Mesenteric fat pad (tissue), 1 donor: ENCODE data around the gene RAB39A. TPM values are rescaled to one million over a fixed set of nuclear protein-coding genes. Genes with fewer than 3 reads are reported as not detected.

Experiments used
- DNase-seq: peaks from one replicate; pipeline ENCODE4 v3.0.0-alpha.2; 2020; ENCODE audit warnings: low spot score
- total RNA-seq: library from RNA; stranded (reverse); fragmentation: NEBNext Ultra II Directional; extraction: Animal tissue kit (Norgen Biotek cat#: 25700); gene quantifications from one replicate; pipeline ENCODE4 v1.2.1, GENCODE V29; 2021
- donor health status: DM: yes; HTN: yes; CAD: no.

RAB39A gene
- total RNA-seq, 1 donor from 2014 or later, result 4.0 TPM

GRCh38 chr11:107961480-107961879 is 33.2 kb downstream of the RAB39A start:
- no peak for DNase-seq

DNA sequence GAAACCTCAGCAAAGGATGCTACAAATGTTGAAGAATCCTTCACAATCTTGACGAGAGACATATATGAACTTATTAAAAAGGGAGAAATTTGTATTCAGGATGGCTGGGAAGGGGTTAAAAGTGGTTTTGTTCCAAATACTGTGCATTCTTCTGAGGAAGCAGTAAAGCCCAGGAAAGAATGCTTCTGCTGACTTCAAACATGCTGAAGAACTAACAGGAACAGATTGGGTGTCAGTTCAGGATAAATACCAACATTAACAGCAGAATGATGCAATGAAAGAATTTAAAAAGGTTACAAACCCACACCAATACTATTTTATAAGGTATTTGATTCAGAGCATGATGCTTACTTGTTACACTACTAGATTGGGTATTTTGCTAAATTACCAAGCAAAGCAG is 33.9 kb downstream of the RAB39A start:
- no peak for DNase-seq

DNA sequence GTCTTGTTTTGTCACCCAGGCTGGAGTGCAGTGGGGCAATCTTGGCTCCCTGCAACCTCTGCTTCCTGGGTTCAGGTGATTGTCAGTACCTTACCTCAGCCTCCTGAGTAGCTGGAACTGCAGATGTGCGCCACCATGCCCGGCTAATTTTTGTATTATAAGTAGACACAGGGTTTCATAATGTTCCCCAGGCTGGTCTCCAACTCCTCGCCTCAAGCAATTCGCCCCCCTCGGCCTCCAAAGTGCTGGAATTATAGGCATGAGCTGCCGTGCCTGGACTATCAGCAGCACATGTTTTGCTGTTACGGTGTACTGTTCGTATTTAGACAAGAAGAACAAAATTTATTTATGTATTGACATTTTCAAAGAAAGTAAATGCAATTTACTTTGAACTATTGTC is 34.8 kb downstream of the RAB39A start:
- no peak for DNase-seq

DNA sequence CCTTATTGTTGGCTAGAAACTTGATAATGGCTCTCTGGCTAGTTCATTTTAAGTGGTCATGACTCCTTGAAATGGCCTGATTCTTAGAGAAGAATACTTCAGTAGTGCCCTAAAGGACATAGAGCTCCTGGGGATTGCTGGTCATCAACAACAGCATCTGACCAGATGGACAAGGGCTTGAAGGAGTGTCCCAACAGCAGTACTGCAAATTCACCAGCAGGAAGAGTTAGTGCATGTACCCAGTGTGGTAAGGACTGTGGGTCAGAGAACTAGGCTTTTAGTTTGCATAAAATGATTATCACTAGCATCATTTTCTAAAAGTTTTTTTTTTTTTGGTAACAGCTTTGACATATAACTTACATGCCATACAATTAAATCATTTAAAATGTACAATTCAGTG is 41.0 kb downstream of the RAB39A start:
- DNase-seq, result no peak

DNA sequence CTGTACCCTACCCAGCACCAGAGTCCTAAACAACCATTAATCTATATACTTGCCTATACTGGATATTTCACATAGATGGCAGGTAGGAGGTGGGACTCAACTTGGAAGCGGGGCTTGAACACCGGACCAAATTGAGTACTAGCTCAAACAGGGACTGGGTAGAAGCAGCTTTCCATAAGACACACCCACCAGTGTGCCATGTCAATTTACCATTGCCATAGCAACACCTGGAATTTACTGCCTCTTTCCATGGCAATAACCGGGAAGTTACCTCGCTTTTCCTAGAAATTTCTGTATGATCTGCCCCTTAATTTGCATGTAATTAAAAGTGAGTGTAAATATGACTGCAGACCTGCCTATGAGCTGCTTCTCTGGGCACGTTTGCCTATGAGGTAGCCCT is 41.8 kb downstream of the RAB39A start:
- no peak for DNase-seq

- DNase-seq, result no peak
Measured at GRCh38 chr11:107973641-107974040, 45.4 kb downstream of the RAB39A start.

- DNase-seq, result no peak
Measured at GRCh38 chr11:107988397-107989158, 60.3 kb downstream of the RAB39A start.

DNA sequence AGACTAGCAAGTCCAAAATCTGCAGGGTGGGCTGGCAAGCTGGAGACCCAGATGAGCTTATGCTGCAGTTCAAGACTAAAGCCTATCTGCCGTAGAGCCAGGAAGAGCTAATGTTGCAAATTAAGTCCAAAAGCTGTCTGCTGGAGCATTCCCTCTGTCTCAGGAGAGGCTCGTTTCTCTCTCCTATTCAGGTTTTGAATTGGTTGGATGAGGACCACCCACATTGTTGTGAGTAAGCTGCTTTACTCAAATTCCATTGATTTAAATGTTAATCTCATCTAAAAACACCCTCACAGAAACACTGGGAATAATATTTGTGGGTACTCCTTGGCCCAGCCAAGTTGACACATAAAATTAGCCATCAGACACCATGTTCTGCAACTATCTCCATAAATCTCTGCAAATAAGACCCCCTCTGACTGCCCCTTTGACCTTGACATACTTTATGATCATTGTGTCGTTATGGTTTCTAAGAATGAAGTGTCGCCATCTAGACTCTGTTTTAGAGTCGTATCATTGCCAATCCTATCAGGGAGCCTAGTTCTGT is 63.7 kb downstream of the RAB39A start:
- DNase-seq, result no peak

- no peak for DNase-seq
Measured at GRCh38 chr11:107996006-107996776, 67.9 kb downstream of the RAB39A start.

DNA sequence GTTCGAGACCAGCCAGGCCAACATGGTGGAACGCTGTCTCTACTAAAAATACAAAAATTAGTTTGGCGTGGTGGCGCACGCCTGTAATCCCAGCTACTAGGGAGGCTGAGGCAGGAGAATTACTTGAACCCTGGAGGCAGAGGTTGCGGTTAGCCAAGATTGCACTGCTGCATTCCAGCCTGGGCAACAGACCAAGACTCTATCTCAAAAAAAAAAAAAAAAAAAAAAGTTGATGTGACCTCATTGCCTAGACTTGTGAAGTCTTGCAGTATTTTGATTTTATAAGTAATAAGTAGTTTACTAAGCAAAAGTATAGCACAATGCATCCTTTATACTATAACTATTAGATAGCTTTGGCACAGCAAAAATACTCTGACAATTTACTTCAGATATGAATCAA is 70.5 kb downstream of the RAB39A start:
- no peak for DNase-seq

DNA sequence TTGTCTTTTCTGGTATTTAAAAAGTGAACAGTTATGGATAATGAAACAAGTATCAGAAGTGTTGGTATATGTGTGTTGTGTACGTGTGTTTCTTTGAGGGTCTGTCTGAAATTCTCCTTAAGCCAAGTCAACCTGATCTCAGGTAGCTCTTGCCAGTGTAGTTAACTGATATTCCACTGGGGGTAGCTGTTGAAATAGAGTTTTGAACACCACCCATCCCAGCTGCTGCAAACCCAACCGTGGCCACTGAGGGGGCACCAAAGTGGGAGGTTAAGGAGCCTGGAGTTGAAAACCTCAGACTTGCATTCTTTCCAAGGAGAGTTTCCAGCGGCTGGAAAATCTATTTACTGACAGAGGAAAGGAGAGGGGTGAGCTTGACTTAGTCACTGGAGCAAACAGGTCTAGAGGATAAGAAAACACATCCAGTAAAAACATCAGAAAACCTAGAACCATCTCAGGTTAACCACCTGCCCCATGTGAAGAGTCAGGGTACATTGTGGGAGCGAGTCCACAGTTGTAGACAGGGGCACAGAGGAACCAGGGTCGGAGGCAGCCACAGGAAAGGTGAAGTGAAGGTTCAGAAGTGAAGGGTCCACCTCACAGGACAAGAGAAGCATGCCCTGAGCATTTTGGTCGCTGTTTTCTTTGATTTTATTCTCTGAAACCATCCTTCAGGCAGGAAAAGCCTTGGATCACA is 71.7 kb downstream of the RAB39A start:
- no peak for DNase-seq

GRCh38 chr11:108002476-108002875 is 74.2 kb downstream of the RAB39A start:
- DNase-seq, result no peak

- DNase-seq, result no peak
Measured at GRCh38 chr11:108003623-108004022, 75.4 kb downstream of the RAB39A start.

DNA sequence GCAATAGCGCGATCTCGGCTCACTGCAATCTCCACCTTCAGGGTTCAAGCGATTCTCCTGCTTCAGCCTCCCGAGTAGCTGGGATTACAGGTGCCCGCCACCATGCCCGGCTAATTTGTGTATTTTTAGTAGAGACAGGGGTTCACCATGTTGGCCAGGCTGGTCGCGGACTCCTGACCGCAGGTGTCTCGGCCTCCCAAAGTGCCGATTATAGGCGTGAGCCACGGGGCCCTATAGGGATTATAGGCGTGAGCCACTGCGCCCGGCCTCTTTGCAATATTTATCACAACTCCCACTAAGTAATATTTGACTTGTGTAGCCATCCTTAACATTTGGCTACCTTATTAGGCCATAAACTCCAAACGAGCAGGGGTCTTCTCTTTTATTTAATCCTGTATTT is 79.6 kb downstream of the RAB39A start:
- DNase-seq, result no peak

DNA sequence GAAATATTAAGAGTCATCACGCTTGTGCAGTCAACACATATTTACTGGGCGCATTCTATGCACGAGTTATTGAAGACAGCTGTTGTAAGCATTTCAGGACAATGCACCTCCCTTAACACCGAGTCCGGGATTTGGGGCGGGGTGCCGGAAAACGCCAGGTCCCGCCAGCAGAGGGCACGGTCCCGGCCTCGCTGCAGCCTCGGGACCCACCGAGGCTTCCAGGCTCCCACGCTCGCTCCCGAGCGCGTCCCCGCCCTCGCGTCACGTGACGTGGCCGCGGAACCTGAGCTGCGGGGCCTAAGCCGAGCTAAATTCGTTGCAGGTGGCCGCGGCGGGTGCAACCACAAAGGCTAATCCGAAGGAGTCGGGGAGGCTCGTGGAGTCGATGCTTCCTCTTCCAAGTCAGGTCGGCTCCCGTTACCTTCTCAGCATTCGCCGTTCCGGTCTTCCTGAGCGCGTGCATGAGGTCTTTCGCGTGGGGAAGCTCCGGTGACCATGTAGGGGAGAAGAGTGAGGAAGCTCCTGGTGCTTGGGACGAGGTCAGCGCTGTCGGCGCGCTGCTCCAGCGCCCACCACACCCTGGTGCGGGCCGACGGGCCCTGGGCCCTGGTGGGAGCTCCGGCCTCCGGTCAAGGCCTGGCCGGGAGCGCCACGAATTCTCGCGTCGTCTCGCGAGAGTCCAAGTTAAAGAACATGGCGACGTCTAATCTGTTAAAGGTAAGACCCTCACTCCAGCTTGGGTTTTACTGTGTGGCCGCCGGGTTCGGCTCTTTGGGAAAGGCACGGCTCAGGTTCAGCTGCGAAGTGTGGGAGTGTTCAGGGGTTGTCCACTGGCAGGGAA is 80.6 kb downstream of the RAB39A start, which contains the start of gene CUL5:
Gene CUL5 (plus strand): TSS at position 243 of the 841 bp plus-strand sequence. CDS start 451 bp downstream, at position 694.
- DNase-seq, result peak; percentile 97

GRCh38 chr11:108009497-108010370 is 81.5 kb downstream of the RAB39A start:
- DNase-seq, result peak; percentile 90

GRCh38 chr11:108012139-108012725 is 84.0 kb downstream of the RAB39A start:
- DNase-seq, result no peak
